SK-N-SH (cell line): ENCODE results near the gene BOK.

Experiments
- EP300 ChIP-seq, 2 experiments: IDR thresholded peaks; 2 replicates each; pipeline versions ENCODE4 v1.4.0 to v1.6.1; 2012; ENCODE audit warnings: borderline replicate concordance in 1 of 2, low read depth in 1 of 2, low read length in 1 of 2
- RCOR1 ChIP-seq: fragments of 150-350 bp; IDR thresholded peaks from 2 replicates; pipeline ENCODE4 v1.6.1; 2017; ENCODE audit warnings: antibody characterized with exemption, low read length
- TF ChIP-seq, protein P1 (sequence below): fragments of 200-600 bp; sonication (generic); IDR thresholded peaks from 2 replicates; pipeline ENCODE4 v1.6.1; 2017; ENCODE audit warnings: antibody characterized with exemption, mild to moderate bottlenecking, moderate library complexity
- TF ChIP-seq, protein P2 (sequence below): IDR thresholded peaks from 2 replicates; pipeline ENCODE4 v1.4.0; 2012; ENCODE audit warnings: low read depth, borderline replicate concordance

- TF ChIP-seq, protein P1, sequence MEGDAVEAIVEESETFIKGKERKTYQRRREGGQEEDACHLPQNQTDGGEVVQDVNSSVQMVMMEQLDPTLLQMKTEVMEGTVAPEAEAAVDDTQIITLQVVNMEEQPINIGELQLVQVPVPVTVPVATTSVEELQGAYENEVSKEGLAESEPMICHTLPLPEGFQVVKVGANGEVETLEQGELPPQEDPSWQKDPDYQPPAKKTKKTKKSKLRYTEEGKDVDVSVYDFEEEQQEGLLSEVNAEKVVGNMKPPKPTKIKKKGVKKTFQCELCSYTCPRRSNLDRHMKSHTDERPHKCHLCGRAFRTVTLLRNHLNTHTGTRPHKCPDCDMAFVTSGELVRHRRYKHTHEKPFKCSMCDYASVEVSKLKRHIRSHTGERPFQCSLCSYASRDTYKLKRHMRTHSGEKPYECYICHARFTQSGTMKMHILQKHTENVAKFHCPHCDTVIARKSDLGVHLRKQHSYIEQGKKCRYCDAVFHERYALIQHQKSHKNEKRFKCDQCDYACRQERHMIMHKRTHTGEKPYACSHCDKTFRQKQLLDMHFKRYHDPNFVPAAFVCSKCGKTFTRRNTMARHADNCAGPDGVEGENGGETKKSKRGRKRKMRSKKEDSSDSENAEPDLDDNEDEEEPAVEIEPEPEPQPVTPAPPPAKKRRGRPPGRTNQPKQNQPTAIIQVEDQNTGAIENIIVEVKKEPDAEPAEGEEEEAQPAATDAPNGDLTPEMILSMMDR = no peak
- TF ChIP-seq EP300 (IDR thresholded peaks at IDR 0.05; ENCODE audit: borderline replicate concordance in 1 of 2, low read depth in 1 of 2, low read length in 1 of 2) (no peak), RCOR1 (no peak)
- TF ChIP-seq, protein P2, sequence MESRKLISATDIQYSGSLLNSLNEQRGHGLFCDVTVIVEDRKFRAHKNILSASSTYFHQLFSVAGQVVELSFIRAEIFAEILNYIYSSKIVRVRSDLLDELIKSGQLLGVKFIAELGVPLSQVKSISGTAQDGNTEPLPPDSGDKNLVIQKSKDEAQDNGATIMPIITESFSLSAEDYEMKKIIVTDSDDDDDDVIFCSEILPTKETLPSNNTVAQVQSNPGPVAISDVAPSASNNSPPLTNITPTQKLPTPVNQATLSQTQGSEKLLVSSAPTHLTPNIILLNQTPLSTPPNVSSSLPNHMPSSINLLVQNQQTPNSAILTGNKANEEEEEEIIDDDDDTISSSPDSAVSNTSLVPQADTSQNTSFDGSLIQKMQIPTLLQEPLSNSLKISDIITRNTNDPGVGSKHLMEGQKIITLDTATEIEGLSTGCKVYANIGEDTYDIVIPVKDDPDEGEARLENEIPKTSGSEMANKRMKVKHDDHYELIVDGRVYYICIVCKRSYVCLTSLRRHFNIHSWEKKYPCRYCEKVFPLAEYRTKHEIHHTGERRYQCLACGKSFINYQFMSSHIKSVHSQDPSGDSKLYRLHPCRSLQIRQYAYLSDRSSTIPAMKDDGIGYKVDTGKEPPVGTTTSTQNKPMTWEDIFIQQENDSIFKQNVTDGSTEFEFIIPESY = no peak
Observed at GRCh38 chr2:241540771-241541561, 17.6 kb upstream of the BOK start.
